HG03025 (cell line): Measurements from ENCODE around the gene NDUFS1.
"Not testable (repeated sequence)": the region's sequence is repeated elsewhere in the genome, so short reads cannot be mapped to it uniquely, and the experiment has no call there.

ENCODE experiments used
- ATAC-seq: cut with Tn5 transposase; IDR thresholded peaks from one replicate; pipeline ENCODE4 v1.9.1; 2021; ENCODE audit warnings: mild to moderate bottlenecking, moderate library complexity; ENCODE audit not compliant: unreplicated experiment, low FRiP score

Gene NDUFS1

GRCh38 chr2:206159346-206160124, at the start of gene NDUFS1, which contains the start of gene EEF1B2:
Gene NDUFS1 (minus strand): TSS chr2:206159444. CDS start chr2:206153678, 5,766 bp downstream.
Gene EEF1B2 (plus strand): TSS chr2:206159895. CDS start chr2:206159980, 85 bp downstream.
- peak; percentile 90 for ATAC-seq

GRCh38 chr2:206208900-206209299, 49.7 kb upstream of the NDUFS1 start:
- ATAC-seq: no peak

GRCh38 chr2:206207316-206207715, 48.1 kb upstream of the NDUFS1 start:
- ATAC-seq: not testable (repeated sequence)

- no peak for ATAC-seq
Observed at GRCh38 chr2:206204710-206205109, 45.5 kb upstream of the NDUFS1 start.

GRCh38 chr2:206203331-206203730, 44.1 kb upstream of the NDUFS1 start:
- ATAC-seq: no peak

- no peak for ATAC-seq
Observed at GRCh38 chr2:206202446-206202845, 43.2 kb upstream of the NDUFS1 start.

GRCh38 chr2:206201075-206201848, 42.0 kb upstream of the NDUFS1 start:
- no peak for ATAC-seq

- ATAC-seq: no peak
Observed at GRCh38 chr2:206198677-206199076, 39.4 kb upstream of the NDUFS1 start.

- ATAC-seq: no peak
Observed at GRCh38 chr2:206193671-206194357, 34.6 kb upstream of the NDUFS1 start.

GRCh38 chr2:206192157-206192556, 32.9 kb upstream of the NDUFS1 start:
- no peak for ATAC-seq

GRCh38 chr2:206190689-206191088, 31.4 kb upstream of the NDUFS1 start:
- no peak for ATAC-seq

- no peak for ATAC-seq
Observed at GRCh38 chr2:206190111-206190510, 30.9 kb upstream of the NDUFS1 start.

GRCh38 chr2:206189691-206190090, 30.4 kb upstream of the NDUFS1 start:
- no peak for ATAC-seq

GRCh38 chr2:206181526-206181925, 22.3 kb upstream of the NDUFS1 start:
- ATAC-seq: not testable (repeated sequence)

GRCh38 chr2:206176901-206177300, 17.7 kb upstream of the NDUFS1 start:
- no peak for ATAC-seq

GRCh38 chr2:206176121-206176520, 16.9 kb upstream of the NDUFS1 start:
- ATAC-seq: no peak

GRCh38 chr2:206173147-206173546, 13.9 kb upstream of the NDUFS1 start:
- no peak for ATAC-seq

- not testable (repeated sequence) for ATAC-seq
Observed at GRCh38 chr2:206171624-206172397, 12.6 kb upstream of the NDUFS1 start.

GRCh38 chr2:206168230-206168629, 9.0 kb upstream of the NDUFS1 start:
- ATAC-seq: not testable (repeated sequence)

- ATAC-seq: no peak
Observed at GRCh38 chr2:206164261-206164862, 5.1 kb upstream of the NDUFS1 start.
